T-helper 22 cell (primary cell): ENCODE data around the gene PTPRT.

Experiments
- DNase-seq: peaks from one replicate; pipeline ENCODE4 v3.0.0-alpha.2; 2020; ENCODE audit warnings: low read depth

The PTPRT gene

DNA sequence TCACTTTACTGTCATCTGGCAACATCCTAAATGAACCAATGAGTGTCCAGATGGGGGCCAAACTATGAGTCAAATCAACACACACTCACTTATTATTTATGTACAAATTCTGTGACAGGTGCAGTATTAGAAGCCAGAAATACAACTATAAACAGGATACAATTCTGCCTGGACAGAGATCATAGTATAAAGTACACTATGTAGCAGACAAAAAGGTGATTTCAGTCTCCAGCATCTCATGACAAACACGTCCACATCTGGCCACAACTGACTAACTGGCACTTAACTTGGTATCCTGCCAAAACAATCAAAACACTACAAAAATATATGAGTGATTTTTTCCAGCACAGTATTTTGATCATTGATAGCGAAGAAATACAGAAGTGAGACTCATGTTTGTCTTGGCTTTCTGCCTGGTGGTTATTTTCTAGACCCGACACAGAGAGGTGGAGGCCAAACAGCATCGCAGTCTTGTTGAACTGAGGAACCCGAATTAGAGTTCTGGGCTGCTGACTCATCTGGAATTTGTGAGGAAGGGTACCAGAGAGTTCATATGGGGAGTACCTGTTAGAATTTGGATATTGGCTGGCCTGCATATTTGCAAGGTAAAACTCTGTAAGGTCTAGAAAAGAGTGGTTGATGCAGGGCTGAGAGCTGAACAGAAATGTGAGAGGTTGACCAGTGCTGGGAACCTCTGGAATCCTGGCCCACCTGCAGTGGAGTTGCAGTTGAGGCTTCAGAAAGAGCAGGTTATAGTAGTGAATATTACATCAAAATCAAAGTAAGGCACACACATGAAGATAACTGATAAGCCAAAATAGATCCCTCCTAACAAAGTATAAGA is 475.2 kb downstream of the PTPRT start:
- DNase-seq: no peak

DNA sequence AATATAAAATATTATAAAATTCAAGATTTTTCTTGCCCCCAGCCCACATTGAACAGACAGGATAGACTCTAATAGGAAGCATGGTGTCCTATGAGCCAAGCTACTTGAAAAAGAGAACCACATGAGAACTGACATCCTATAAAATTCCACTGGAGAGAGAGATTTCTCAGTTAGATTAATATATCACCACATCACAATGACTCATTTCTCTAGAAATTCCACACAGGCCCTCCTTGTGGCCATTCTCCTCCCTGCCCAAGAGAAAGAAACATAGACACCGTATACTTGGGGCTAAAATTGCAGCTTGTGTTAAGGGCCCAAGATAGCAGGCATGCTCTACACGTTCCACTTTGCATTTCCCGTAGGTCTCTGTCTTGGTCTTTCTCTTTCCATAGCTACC is 481.4 kb downstream of the PTPRT start:
- DNase-seq: no peak

DNA sequence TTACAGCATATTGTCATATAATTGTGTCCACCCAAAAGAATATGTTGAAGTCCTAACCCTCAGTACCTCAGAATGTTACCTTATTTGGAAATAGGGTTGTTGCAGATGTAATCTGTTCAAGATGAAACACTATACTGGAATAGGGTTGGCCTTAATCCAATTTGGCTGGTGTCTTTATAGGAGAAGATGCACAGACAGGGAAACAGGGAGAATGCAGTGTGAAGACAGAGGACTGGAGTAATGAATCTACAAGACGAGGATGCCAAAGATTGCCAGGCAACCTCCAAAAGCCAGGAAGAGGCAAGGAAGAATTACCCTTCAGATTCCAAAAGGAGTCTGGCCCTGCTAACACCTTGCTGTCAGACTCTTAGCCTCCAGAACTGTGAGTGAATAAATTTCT is 482.9 kb downstream of the PTPRT start:
- DNase-seq: no peak

DNA sequence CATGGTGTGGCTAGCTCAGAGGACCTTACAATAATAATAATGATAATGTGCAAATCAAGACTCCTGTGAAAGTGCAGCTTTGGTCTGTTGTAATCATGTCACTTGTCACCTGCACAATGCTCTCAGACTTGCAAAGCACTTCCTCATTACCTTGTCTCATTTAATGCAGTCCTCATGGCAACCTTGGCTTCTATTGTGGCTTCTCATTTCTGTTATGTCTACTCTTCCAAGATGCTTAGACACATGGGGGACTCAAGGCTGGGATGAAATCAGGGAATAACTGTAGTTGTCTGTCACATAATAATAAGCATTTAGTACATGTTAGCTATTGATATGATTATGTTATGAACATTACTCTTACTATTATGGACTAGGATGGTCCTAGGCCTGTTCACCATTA is 484.2 kb downstream of the PTPRT start:
- DNase-seq: no peak

DNA sequence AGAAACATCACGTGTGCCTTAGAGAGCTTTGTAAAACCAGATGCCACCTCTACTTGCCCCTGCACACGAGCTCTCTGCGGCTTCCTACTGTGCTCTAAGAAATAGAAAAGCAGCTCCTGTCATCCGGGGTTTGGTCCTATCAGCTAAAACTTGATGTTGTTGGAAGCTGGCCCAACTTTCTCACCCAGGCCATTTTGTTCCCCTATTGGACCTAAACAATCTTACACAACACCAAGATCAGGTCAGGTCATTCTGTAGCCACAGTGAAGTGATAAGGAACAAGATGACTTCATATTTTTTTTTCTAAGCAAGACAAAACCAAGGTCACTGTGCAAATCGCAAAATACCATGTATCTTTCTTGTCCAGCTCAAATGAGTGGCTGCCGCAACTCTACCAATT is 486.0 kb downstream of the PTPRT start:
- no peak for DNase-seq

DNA sequence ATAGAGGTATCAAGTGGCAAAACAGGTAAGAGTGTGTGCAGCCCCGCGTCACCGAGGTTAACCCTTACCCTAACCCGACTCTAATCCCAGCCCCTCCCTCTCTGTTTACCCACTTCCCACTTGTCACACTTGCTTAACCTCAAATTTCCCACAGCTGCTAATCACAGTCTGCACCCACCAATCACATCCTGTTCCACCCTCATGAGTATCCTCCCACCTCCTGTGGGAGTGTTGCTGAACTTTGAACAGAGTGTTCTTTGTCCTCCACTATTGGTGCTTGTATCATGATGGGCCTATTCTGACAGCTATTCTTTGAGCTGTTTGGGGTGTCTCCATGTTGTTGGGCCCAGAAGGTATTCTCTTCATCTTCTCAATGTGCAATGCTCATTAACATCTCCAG is 487.8 kb downstream of the PTPRT start:
- DNase-seq: no peak

DNA sequence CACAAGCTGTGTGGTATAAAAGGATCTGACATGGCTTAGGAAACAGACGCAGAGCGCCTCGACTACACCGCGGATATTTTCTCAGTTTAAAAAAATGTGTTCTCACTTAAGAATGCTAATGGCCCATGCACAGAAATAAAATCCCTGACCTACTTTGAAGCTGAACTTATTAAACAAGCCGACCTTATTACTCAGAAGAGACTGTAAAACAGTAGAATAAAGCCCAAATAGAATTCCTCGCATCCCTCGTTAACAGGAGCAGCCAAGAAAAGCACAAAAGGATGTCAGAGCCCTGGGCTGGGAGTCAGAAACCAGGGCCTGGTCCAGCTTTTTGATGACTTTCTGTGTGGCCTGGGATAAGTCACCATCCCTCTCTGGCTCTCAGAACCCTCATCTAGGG is 489.3 kb downstream of the PTPRT start:
- DNase-seq: no peak

DNA sequence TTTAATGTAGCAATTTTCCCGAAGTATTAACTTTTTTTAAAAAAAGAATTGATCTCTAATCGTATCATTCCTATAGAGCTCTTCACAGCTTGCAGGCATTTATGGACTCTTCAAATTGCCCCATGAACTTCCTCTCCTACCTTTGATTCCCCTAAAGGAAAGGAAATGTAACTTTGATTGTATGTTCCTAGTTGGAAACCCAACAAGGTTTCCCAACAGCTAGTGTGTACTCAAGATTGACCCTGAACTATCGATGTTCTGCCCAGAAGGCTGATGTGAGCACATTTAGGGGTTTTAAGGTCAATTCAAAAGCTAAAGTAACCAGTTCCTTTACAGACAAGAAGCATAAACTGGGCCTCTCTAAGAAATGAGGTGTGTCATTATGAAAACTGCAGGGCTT is 491.7 kb downstream of the PTPRT start:
- DNase-seq: no peak

DNA sequence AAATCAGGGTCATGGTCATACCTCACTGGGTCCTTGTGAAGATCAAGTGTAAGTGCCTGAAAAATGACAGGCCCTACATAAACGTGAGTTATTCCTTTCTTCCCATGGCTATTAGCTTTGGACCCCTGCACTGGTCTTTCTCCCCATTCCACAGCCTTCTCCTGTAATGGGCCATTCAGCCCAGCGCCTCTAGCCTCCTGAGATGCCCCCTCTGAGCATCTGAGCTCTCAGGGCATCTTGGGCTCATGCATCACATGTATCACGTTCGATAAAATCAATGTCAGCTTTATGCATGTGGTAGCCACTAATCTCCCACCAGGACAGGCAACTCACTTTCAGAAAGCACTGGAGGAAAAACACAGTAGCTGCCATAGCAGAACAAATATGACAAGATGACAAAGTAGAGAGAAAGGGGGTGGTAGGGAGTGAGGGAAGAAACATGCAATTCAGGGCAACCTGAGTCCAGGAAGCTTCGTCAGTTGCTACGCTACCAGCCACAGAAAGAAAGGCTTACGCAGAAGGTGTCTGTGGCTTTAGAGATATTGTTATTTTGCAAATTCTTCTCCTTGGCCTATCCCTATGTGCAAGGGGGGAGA is 498.8 kb downstream of the PTPRT start:
- no peak for DNase-seq

DNA sequence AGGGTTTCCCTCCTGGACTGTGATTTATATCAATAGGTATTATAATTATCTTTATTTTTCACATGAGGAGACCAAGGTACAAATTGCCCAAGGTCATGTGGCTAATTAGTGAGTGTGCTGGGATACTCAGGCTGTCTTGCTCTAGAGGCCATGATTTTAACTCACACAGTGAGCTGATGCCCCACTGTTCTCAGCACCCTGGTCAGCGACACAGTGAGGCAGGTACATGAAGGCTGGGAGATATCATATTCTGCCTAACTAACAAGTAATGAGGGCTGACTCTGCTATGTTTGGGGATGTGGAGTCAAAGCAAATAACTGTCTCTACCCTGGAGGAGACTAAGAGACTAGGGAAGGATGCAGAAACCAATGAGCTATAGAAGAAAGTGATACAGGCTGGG is 501.1 kb downstream of the PTPRT start:
- no peak for DNase-seq

DNA sequence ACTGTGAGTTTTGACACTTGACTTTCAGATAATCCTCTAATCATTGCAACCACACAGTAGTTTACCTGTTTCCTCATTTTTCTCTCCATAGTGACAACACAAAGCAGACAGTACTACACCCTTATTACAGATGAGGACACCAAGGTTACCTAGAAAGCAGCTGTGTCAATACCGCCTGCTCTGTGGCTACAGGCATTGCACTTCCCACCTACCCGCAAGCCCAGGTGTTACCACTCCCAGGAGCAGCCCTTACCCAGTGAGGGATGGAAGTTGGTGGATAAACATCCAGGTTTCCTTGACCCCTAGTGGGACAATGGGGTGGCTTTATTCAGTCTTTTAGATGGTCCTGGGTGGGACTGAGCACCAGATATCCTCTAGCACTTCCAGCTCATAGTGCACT is 503.6 kb downstream of the PTPRT start:
- DNase-seq: no peak

DNA sequence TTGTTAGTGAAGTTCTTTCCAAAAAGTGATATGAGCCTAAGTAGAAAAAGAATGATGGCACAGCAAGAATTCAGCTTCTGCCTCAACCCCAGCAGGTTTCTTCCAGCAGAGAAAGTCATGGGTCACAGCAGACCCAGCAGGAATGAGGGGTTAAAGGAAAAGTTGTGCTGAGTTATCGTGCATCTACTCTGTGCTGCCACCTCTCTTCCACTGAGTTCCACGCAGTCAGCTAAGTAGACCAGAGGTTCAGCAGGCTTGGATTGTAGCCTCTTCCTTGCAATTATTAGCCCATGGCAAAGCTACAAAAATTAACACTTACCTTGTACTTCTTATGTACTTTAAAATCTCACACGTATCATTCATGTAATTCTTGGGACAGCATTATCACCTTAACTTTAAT is 510.8 kb downstream of the PTPRT start:
- no peak for DNase-seq

DNA sequence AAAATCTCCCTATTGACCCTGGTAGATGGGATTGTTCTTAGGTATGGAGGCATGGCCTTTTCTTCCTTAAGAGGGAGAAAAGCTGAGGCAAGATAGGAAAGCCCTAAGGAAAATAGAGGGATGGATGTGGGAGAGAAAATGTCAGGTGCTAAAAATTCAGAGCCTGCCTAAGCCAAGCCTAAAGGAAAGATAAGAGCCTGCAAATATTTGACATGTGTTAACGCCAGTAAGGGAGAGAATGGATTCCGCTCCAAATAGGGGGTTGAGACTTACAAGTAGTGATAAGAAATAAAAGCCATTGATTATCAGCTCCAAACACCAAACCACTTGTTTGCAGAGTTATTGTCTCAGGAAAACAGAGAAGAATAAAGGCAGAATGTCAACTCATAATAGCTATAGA is 533.6 kb downstream of the PTPRT start:
- no peak for DNase-seq

DNA sequence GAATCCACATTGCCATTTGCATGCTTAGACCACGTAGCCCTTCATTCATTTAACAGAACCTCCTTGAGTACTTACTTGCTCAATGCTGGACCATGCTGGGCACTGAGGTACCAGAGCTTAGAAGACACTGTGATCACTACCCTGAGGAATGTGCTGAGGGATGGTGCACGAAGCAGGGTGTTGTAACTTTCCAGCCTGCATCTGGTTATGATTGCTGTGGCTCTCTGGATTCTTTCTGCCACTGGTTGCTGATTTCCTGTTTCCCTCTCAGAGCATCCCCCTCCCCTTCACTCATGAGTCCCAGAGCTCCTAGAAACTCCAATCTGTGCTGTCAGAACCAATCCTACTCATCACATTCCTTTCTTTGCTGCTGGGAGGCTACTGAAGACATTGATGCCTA is 537.4 kb downstream of the PTPRT start:
- DNase-seq: no peak

DNA sequence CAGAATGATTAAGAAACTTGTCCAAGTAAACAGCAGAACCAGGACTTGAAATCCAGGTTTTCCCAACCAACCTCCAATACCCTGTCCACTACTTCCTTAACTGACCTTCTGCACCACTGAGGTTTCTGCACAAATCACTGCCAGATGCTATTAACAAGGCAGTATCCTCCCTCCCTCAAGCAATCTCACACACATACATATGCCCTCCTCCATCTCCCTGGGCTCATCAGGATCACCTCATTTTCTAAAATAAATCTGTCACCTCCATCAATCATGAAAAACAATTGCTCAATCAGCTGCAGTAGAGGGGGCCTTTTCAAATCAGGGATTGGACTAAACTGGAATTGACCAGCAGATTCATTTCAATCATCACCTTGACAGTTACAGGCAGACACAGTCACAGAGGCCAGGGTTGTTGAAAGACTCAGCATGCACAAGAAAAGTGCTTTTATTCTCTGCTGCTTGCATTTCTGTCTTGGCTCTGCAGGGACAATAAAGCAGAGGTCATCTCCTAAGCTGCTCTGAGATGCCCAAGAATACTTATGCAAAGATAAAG is 539.4 kb downstream of the PTPRT start:
- no peak for DNase-seq

DNA sequence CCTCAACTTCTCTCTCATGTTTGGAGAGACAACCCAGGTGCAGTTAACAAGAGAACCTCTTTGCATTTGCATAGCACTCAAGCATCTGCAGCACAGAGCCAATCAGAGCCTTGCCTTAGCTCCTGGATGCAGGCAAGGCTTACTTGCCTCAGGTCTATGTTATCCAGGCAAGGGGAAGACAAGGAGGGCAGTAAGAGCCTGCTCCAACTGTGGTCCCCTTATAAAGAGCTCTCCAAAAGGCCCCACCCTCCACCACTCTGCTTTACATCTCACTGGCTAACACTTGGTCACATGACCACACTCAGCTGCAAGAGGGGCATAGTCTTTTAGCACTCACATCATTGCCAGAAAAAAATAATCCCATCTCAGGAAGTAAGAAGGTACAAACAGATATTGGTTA is 540.0 kb downstream of the PTPRT start:
- no peak for DNase-seq

DNA sequence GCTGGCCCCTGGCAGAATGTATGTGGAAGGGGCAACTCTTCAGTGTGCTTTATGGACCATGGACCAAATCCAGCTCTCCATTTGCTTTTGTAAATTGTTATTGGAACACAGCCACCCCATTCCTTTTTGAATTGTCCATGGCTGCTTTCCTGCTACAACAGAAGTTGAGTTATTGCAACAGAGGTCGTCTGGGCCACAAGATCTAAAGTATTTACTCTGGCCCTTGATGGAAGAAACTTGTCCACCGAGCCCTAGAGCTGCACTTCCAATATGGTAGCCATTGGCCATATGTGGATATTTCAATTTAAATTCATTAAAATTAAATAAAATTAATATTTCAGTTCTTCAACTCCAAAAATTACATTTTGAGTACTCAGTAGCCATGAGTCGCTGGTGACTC is 543.5 kb downstream of the PTPRT start:
- no peak for DNase-seq

DNA sequence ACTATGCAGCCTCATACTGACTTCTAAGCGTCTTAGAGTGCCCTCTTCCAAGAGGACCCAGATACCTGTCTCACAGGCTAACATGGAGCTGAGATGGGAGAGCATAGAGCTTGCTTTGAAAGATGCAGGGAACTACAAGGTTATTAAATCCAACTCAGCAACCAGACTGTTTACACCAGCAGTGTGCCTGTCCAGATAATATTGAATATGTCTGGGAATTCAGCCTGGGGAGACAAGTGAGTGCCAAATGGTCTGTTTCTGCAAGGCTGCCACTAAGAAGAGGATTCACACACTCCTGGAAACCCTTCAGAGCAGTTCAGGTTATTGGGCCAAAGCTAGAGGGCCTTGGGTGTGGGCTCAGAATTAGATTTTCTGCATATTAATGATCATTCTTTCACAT is 547.8 kb downstream of the PTPRT start:
- no peak for DNase-seq

DNA sequence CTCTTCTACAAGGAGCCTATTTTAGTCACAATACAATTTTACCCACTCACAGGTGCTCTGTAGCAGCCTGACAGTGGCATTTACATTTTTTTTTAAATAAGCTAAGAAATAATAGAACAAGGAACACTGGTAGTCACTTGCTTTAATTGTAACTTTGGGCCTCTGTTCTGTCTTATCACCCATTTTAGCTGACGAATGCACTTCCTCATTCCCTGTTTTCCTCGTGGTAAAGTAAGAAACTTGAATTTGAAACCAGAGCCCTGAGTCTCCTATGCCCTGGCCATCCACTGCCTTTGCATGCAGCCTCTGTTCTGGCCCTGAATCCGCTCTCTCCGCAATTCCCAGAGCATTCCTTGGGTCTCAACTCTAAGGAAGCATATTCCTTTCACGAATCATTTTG is 550.6 kb downstream of the PTPRT start:
- DNase-seq: no peak

DNA sequence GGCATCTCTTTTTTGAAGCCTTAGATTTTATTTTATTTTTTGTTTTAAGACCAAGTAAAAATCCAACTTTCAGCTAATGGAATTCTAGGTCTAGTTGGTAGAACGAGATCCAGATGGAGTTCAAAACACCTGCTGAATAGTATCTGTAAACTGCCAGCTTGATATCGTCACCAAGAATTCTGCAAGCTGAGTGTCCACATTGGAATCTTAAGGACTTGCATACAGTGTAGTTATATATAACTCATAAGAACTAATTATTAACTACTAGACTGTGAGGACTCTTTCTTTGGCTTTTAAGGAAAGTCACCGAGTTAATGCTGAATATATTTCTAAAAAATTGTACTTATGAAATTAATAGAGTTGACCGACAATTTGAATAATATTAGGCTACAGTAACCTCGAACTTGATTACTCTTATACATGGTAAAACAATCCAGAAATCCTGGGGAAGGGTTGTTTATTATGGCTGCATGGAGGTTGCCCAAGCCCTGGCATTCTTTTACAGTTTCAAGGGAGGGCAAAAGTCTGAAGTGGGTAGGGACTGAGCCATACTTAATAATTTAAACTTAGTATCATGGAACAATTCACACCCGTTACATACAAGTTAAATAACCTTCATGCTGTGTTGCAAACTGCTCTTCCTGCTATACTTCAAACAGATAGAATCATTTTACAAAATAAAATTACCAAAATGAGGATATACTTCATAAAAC is 553.9 kb downstream of the PTPRT start:
- DNase-seq: no peak

DNA sequence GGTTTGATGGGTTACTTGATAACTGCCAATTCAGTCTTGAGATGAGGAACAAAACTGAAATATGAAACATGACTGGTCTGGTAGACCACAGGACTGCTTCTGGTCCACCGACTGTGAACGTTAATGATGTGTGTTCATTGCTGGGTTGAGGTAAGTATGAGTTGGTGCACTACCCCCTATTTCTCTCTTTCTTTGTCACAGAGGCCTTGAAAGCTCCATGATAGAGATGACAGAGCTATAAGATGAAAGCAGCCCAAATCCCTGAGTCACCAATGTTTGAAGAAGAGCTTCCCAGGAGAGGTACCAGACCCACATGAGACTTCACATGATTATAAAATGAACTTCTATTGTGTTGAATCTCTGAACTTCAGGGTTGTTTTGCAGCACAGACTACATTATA is 555.5 kb downstream of the PTPRT start:
- no peak for DNase-seq

DNA sequence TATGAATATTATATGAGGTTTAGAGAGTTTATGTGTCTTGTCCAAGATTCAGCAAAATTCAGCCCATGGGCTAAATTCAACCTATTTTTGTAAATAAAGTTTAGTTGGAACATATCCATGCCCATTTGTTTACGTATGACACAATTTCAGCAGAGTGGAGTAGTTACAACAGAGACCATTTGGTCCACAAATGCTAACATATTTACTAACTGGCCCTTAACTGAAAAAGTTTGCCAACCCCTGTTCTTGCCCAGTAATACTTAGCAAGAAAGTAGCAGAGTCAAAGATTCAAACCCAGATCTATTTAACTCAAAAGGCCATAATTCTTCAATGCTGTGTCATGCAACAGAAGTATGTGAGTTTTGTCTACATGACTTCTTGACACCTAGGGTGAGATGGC is 561.0 kb downstream of the PTPRT start:
- DNase-seq: no peak

DNA sequence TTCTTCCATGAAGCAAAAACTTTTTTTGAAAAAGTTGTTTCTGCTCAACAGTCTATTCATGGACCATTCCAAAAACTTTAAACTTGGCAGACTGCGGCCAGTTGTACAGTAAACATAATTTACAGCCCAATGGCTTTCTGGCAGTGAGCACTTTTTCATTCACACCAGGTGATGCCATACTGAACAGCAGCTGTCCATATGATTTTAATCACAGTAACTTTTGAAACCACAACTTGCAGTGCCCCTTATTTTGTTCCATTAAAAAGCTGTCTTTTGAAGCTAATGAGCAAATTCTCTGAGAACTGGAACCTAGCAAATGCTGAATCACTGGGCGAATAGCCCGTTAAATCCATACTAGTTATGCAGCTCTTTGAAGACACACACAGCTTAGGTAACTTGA is 576.6 kb downstream of the PTPRT start:
- no peak for DNase-seq
